HepG2 (cell line): ENCODE data around the gene LYPD8. TPM values are rescaled to one million over a fixed set of nuclear protein-coding genes. Genes with fewer than 3 reads are reported as not detected.

Experiments used
- ATAC-seq: fragments of 200-7000 bp; cut with Tn5 transposase; 3 replicates; pipeline ENCODE4 v1.9.1; 2020; ENCODE audit warnings: mild to moderate bottlenecking, moderate library complexity
- BruUV-seq: library from RNA; stranded (reverse); fragments of 400-500 nt; replicated peaks from 2 replicates; lab custom pipeline; 2021; lab: Mats Ljungman, UMichigan
- CTCF ChIA-PET: fragments of 300-600 bp; formaldehyde crosslinking; extraction: SDS; loops from one replicate; lab custom pipeline; 2021; ENCODE audit warnings: low total read pairs, inconsistent platforms, low intra/inter-chr PET ratio; lab: Yijun Ruan, JAX
- POLR2A ChIA-PET: fragments of 350-600 bp; sonication (Branson Sonifier 250); formaldehyde crosslinking; loops from one replicate; lab custom pipeline; 2020; ENCODE audit warnings: antibody characterized with exemption, inconsistent platforms; lab: Yijun Ruan, JAX
- DNase-seq: peaks from one replicate; pipeline ENCODE4 v3.0.0-alpha.2; 2015; ENCODE audit warnings: low spot score
- FAIRE-seq: peaks from 3 replicates; lab custom pipeline; 2011; peaks lifted over from hg19 to GRCh38; lab: Jason Lieb, UNC
- H2AFZ ChIP-seq: one replicate; pipeline ENCODE4 v1.6.1; 2011; ENCODE audit warnings: low read length, inconsistent platforms
- H3K27ac ChIP-seq: fragments of 300-600 bp; 3 replicates; pipeline ENCODE4 v1.8.0; 2011; ENCODE audit warnings: mixed run types, mild to moderate bottlenecking, mixed read lengths, low read length, inconsistent platforms; ENCODE audit not compliant: insufficient read depth; ENCODE audit errors: extremely low read length
- H3K27me3 ChIP-seq, 2 experiments: fragments of 200-600 bp in 1 of 2; 2 replicates in 1 of 2; 3 replicates in 1 of 2; pipeline versions ENCODE4 v1.6.0 to v1.8.0; 2011; ENCODE audit warnings: low read length in 2 of 2, mild to moderate bottlenecking in 2 of 2, moderate library complexity in 2 of 2, inconsistent platforms in 1 of 2; ENCODE audit not compliant: insufficient read depth in 2 of 2, control insufficient read depth in 1 of 2
- H3K36me3 ChIP-seq, 2 experiments: fragments of 200-600 bp in 1 of 2; replicated peaks in 1 of 2; 2 replicates in 1 of 2; 3 replicates in 1 of 2; pipeline versions ENCODE4 v1.5.1 to v1.8.0; 2011; ENCODE audit warnings: low read length in 2 of 2, inconsistent platforms in 1 of 2; ENCODE audit not compliant: insufficient read depth in 2 of 2, control insufficient read depth in 1 of 2
- H3K4me1 ChIP-seq: 2 replicates; pipeline ENCODE4 v1.5.1; 2012; ENCODE audit warnings: low read length, inconsistent platforms; ENCODE audit not compliant: insufficient read depth
- H3K4me2 ChIP-seq: 2 replicates; pipeline ENCODE4 v1.6.0; 2011; ENCODE audit warnings: low read depth, low read length, inconsistent platforms
- H3K4me3 ChIP-seq, 3 experiments: fragments of 200-600 bp in 1 of 3; sonication (generic), shearing (Covaris generic) in 1 of 3; replicated peaks in 1 of 3; 2 replicates each; pipeline ENCODE4 v1.5.1; 2011 to 2016; ENCODE audit warnings: low read length in 3 of 3, inconsistent platforms in 2 of 3, low read depth in 2 of 3, mild to moderate bottlenecking in 2 of 3, control low read depth in 1 of 3, mixed read lengths in 1 of 3; ENCODE audit not compliant: insufficient read depth in 1 of 3
- H3K79me2 ChIP-seq: one replicate; pipeline ENCODE4 v1.6.1; 2011; ENCODE audit warnings: low read length, inconsistent platforms; ENCODE audit not compliant: insufficient read depth
- H3K9ac ChIP-seq: 2 replicates; pipeline ENCODE4 v1.6.0; 2011; ENCODE audit warnings: mild to moderate bottlenecking, low read depth, low read length, inconsistent platforms; ENCODE audit not compliant: insufficient read depth
- H3K9me3 ChIP-seq: 2 replicates; pipeline ENCODE4 v1.5.1; 2012; ENCODE audit warnings: mild to moderate bottlenecking, low read length
- H4K20me1 ChIP-seq: 2 replicates; pipeline ENCODE4 v1.6.0; 2011; ENCODE audit warnings: inconsistent platforms, mild to moderate bottlenecking, low read length, moderate library complexity; ENCODE audit not compliant: insufficient read depth
- ARNTL ChIP-seq: sonication (generic); formaldehyde crosslinking; IDR thresholded peaks from 2 replicates; pipeline ENCODE4 v1.4.0; 2020; ENCODE audit warnings: mild to moderate bottlenecking, missing genetic modification reagents
- CHD4 ChIP-seq: fragments of 200-600 bp; sonication (generic); IDR thresholded peaks from 2 replicates; pipeline ENCODE4 v1.7.0; 2017; ENCODE audit warnings: mild to moderate bottlenecking, low read length, borderline replicate concordance
- ELF1 ChIP-seq: sonication (generic); formaldehyde crosslinking; IDR thresholded peaks from 2 replicates; pipeline ENCODE4 v1.4.0; 2020; ENCODE audit warnings: missing genetic modification reagents
- ESRRA ChIP-seq: sonication (generic); formaldehyde crosslinking; IDR thresholded peaks from 2 replicates; pipeline ENCODE4 v1.5.1; 2020; ENCODE audit warnings: mild to moderate bottlenecking, low read depth, missing genetic modification reagents
- FOXC1 ChIP-seq: sonication (generic); formaldehyde crosslinking; IDR thresholded peaks from 2 replicates; pipeline ENCODE4 v1.8.0; 2022; ENCODE audit warnings: mild to moderate bottlenecking, missing genetic modification reagents, borderline replicate concordance
- HNRNPL ChIP-seq: fragments of 200-400 bp; formaldehyde crosslinking; IDR thresholded peaks from 2 replicates; pipeline ENCODE4 v1.6.1; 2017; ENCODE audit warnings: mild to moderate bottlenecking, low read depth, low read length
- JUNB ChIP-seq: sonication (generic); formaldehyde crosslinking; IDR thresholded peaks from 2 replicates; pipeline ENCODE4 v1.8.0; 2022; ENCODE audit warnings: missing genetic modification reagents, mild to moderate bottlenecking, borderline replicate concordance
- RAD51 ChIP-seq: fragments of 450-650 bp; IDR thresholded peaks from 2 replicates; pipeline ENCODE4 v1.6.1; 2016; ENCODE audit warnings: borderline replicate concordance
- ZNF256 ChIP-seq: sonication (generic); formaldehyde crosslinking; conservative IDR thresholded peaks from 2 replicates; pipeline ENCODE4 v1.4.0; 2020; ENCODE audit warnings: missing genetic modification reagents
- ZNF644 ChIP-seq: IDR thresholded peaks from 2 replicates; pipeline ENCODE4 v1.6.1; 2016; ENCODE audit warnings: low read depth
- WGBS: methylation state at CpG from one replicate; pipeline ENCODE4 v1.1.6; 2017; ENCODE audit warnings: low lambda C conversion rate; 5-methylcytosine and 5-hydroxymethylcytosine counted together
- in situ Hi-C: cut with HindIII; loops from 2 replicates; pipeline ENCODE4 v1.10.0; 2017; ENCODE audit warnings: low pct_unique_long_range_greater_than_20kb; ENCODE audit not compliant: extremely low pct_ligation_motif_present
- intact Hi-C: fragments of 100-400 bp; cut with micrococcal nuclease; formaldehyde crosslinking; loops from one replicate; pipeline ENCODE4 v1.10.0; 2022; ENCODE audit not compliant: unreplicated experiment
- polyA plus RNA-seq, 8 experiments: library from polyadenylated mRNA; depleted of rRNA in 3 of 8; stranded (reverse) in 7 of 8; unstranded in 1 of 8; fragments of >200 nt; fragmentation: Illumina TruSeq in 4 of 8; extraction: Trizol in 4 of 8; gene quantifications; 2 replicates each; pipeline versions ENCODE4 v1.2.1 to v1.2.3, GENCODE V29; 2011 to 2016; ENCODE audit warnings: low read depth in 4 of 8, missing spikeins in 1 of 8, mixed read lengths in 1 of 8; ENCODE audit not compliant: insufficient read depth in 1 of 8
- total RNA-seq, 5 experiments: library from RNA; depleted of rRNA; stranded (reverse); fragments of >200 nt; fragmentation: Illumina TruSeq; extraction: Trizol; gene quantifications; 2 replicates each; pipeline ENCODE4 v1.2.3, GENCODE V29; 2016; ENCODE audit warnings: low read depth in 1 of 5
- TF ChIP-seq, protein P1 (sequence below), 2 experiments: sonication (generic) in 1 of 2; formaldehyde crosslinking in 1 of 2; IDR thresholded peaks; 2 replicates each; pipeline versions ENCODE4 v1.6.1 to v1.9.0; 2014 to 2022; ENCODE audit warnings: antibody characterized with exemption in 1 of 2, borderline replicate concordance in 1 of 2, inconsistent platforms in 1 of 2, low read depth in 1 of 2, missing genetic modification reagents in 1 of 2
- TF ChIP-seq, protein P2 (sequence below), 2 experiments: sonication (generic) in 1 of 2; formaldehyde crosslinking in 1 of 2; IDR thresholded peaks; 2 replicates each; pipeline versions ENCODE4 v1.5.1 to v1.6.1; 2011 to 2020; ENCODE audit warnings: borderline replicate concordance in 1 of 2, low read depth in 1 of 2, low read length in 1 of 2, mild to moderate bottlenecking in 1 of 2, missing genetic modification reagents in 1 of 2, moderate library complexity in 1 of 2
- TF ChIP-seq, protein P3 (sequence below): fragments of 450-650 bp; IDR thresholded peaks from 2 replicates; pipeline ENCODE4 v1.6.1; 2016

Gene LYPD8
- total and polyA plus RNA-seq, 2 of the 13 experiments (the other 11 are each of a cell fraction or from before 2014, with no cell fraction given), result not detected

DNA sequence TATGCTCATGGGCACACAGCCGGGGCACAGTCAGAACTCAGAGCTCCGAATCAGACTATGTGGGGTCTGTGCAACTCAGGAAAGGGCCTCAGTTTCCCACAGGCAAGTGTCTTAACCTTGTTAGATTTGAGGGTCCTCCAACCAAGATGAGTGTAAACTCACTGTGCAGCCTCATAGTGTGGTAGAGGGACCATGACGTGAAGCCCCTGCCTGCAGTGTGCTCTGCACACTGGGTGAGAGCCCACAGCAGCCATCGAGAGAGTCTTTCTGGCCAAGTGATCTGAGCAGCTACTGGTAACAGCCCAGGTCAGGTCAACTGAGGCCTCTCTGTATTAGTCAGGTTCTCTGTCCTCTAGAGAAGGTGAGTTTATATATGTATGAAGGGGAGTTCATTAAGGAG, 592 bp upstream of the LYPD8 start (continued):
- TF ChIP-seq, protein P1, sequence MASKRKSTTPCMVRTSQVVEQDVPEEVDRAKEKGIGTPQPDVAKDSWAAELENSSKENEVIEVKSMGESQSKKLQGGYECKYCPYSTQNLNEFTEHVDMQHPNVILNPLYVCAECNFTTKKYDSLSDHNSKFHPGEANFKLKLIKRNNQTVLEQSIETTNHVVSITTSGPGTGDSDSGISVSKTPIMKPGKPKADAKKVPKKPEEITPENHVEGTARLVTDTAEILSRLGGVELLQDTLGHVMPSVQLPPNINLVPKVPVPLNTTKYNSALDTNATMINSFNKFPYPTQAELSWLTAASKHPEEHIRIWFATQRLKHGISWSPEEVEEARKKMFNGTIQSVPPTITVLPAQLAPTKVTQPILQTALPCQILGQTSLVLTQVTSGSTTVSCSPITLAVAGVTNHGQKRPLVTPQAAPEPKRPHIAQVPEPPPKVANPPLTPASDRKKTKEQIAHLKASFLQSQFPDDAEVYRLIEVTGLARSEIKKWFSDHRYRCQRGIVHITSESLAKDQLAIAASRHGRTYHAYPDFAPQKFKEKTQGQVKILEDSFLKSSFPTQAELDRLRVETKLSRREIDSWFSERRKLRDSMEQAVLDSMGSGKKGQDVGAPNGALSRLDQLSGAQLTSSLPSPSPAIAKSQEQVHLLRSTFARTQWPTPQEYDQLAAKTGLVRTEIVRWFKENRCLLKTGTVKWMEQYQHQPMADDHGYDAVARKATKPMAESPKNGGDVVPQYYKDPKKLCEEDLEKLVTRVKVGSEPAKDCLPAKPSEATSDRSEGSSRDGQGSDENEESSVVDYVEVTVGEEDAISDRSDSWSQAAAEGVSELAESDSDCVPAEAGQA (IDR thresholded peaks at IDR 0.05; ENCODE audit: low read depth), result no peak
- TF ChIP-seq, protein P1 (CRISPR knock-in tag; IDR thresholded peaks at IDR 0.05; ENCODE audit: borderline replicate concordance), result no peak
- no peak for TF ChIP-seq ZNF256 (CRISPR knock-in tag)
- TF ChIP-seq ARNTL, result no peak
- no peak for TF ChIP-seq HNRNPL

DNA sequence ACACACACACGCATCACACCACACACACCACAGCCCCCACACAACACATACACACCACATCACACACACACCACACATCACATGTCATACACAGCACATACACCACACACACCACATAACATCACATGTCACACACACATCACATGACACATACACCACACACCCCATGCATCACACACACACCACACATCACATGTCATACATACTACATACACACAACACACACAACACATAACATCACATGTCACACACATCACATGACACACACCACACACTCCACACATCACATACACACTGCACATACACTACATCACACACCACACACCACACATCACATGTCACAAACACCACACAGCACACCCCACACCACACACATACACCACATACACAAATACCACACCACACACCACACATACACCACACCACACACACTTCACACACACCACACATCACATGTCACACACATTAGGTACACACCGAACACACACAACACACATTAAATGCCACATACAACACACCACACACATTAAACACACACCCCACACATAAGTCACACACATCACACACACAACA, 1.8 kb downstream of the LYPD8 start:
- POLR2A ChIA-PET, result no interaction called here
- CTCF ChIA-PET, result no interaction called here
- no peaks in the 10 kb centered on the region for H3K27me3 ChIP-seq
- H3K36me3 ChIP-seq, result no peaks in the 10 kb centered on the region
- 94% methylated on average over 2 of the region's 2 CpGs for WGBS
- H3K9me3 ChIP-seq, result no peaks in the 10 kb centered on the region
- ATAC-seq (no peak), FAIRE-seq (no peak), DNase-seq (no peak)
- H3K4me3 ChIP-seq, result no peak overlapping the region
- no peak overlapping the region for H3K27ac ChIP-seq
- no TSS peak for BruUV-seq
- no peaks in the 10 kb centered on the region for H3K79me2 ChIP-seq
- H4K20me1 ChIP-seq, result no peaks in the 10 kb centered on the region
- H3K9ac ChIP-seq, result no peak overlapping the region
- no peak overlapping the region for H3K4me2 ChIP-seq
- no peak overlapping the region for H2AFZ ChIP-seq
- intact Hi-C loops, result loop anchor here (5.0 kb wide), 1 partner anchor 54 kb away; no protein-coding TSS in a partner anchor
- H3K4me1 ChIP-seq, result peaks cover 48% of the 10 kb centered on the region
- in situ Hi-C loops, result no loop called here
- no peak for TF ChIP-seq FOXC1 (CRISPR knock-in tag)
- peak; percentile 54; the same call in 1 of the 2 replicates for TF ChIP-seq RAD51
- no peak for TF ChIP-seq ELF1 (CRISPR knock-in tag)
- no peak for TF ChIP-seq ESRRA
- TF ChIP-seq, protein P2, sequence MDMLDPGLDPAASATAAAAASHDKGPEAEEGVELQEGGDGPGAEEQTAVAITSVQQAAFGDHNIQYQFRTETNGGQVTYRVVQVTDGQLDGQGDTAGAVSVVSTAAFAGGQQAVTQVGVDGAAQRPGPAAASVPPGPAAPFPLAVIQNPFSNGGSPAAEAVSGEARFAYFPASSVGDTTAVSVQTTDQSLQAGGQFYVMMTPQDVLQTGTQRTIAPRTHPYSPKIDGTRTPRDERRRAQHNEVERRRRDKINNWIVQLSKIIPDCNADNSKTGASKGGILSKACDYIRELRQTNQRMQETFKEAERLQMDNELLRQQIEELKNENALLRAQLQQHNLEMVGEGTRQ (IDR thresholded peaks at IDR 0.05; ENCODE audit: low read depth, low read length), result peak; percentile 62
- TF ChIP-seq, protein P2 (CRISPR knock-in tag; IDR thresholded peaks at IDR 0.05; ENCODE audit: borderline replicate concordance), result no peak
- TF ChIP-seq, protein P3, sequence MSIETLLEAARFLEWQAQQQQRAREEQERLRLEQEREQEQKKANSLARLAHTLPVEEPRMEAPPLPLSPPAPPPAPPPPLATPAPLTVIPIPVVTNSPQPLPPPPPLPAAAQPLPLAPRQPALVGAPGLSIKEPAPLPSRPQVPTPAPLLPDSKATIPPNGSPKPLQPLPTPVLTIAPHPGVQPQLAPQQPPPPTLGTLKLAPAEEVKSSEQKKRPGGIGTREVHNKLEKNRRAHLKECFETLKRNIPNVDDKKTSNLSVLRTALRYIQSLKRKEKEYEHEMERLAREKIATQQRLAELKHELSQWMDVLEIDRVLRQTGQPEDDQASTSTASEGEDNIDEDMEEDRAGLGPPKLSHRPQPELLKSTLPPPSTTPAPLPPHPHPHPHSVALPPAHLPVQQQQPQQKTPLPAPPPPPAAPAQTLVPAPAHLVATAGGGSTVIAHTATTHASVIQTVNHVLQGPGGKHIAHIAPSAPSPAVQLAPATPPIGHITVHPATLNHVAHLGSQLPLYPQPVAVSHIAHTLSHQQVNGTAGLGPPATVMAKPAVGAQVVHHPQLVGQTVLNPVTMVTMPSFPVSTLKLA, result peak; percentile 74
- peak; percentile 27; the same call in 1 of the 2 replicates for TF ChIP-seq JUNB (CRISPR knock-in tag)
- TF ChIP-seq ZNF644 (CRISPR knock-in tag), result no peak
- 0 out of 2 replicates have a peak, but pooled peaks have one; percentile 11 for TF ChIP-seq CHD4
